ENCODE results near the gene ODF2L. TPM values are rescaled to one million over a fixed set of nuclear protein-coding genes. Genes with fewer than 3 reads are reported as not detected.

The ODF2L gene
- total and polyA plus RNA-seq, 2 of the 13 experiments (the other 11 are each of a cell fraction or from before 2014, with no cell fraction given) = 0.07 TPM; not detected in 1

GRCh38 chr1:86441997-86442396 is 45.9 kb upstream of the ODF2L start:
- TF ChIP-seq, protein P1, sequence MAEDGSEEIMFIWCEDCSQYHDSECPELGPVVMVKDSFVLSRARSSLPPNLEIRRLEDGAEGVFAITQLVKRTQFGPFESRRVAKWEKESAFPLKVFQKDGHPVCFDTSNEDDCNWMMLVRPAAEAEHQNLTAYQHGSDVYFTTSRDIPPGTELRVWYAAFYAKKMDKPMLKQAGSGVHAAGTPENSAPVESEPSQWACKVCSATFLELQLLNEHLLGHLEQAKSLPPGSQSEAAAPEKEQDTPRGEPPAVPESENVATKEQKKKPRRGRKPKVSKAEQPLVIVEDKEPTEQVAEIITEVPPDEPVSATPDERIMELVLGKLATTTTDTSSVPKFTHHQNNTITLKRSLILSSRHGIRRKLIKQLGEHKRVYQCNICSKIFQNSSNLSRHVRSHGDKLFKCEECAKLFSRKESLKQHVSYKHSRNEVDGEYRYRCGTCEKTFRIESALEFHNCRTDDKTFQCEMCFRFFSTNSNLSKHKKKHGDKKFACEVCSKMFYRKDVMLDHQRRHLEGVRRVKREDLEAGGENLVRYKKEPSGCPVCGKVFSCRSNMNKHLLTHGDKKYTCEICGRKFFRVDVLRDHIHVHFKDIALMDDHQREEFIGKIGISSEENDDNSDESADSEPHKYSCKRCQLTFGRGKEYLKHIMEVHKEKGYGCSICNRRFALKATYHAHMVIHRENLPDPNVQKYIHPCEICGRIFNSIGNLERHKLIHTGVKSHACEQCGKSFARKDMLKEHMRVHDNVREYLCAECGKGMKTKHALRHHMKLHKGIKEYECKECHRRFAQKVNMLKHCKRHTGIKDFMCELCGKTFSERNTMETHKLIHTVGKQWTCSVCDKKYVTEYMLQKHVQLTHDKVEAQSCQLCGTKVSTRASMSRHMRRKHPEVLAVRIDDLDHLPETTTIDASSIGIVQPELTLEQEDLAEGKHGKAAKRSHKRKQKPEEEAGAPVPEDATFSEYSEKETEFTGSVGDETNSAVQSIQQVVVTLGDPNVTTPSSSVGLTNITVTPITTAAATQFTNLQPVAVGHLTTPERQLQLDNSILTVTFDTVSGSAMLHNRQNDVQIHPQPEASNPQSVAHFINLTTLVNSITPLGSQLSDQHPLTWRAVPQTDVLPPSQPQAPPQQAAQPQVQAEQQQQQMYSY (CRISPR knock-in tag; IDR thresholded peaks at IDR 0.05) = no peak
- TF ChIP-seq, protein P2, sequence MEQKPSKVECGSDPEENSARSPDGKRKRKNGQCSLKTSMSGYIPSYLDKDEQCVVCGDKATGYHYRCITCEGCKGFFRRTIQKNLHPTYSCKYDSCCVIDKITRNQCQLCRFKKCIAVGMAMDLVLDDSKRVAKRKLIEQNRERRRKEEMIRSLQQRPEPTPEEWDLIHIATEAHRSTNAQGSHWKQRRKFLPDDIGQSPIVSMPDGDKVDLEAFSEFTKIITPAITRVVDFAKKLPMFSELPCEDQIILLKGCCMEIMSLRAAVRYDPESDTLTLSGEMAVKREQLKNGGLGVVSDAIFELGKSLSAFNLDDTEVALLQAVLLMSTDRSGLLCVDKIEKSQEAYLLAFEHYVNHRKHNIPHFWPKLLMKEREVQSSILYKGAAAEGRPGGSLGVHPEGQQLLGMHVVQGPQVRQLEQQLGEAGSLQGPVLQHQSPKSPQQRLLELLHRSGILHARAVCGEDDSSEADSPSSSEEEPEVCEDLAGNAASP (CRISPR knock-in tag; IDR thresholded peaks at IDR 0.05; ENCODE audit: borderline replicate concordance) = no peak
- no peak for TF ChIP-seq CREB1 (IDR thresholded peaks at IDR 0.05)
- TF ChIP-seq CREB1 (CRISPR knock-in tag; IDR thresholded peaks at IDR 0.05) = no peak
- no peak for TF ChIP-seq ZNF557 (CRISPR knock-in tag; IDR thresholded peaks at IDR 0.05)
- no peak for TF ChIP-seq NR2F1 (CRISPR knock-in tag; IDR thresholded peaks at IDR 0.05)
- TF ChIP-seq MIER3 (CRISPR knock-in tag; IDR thresholded peaks at IDR 0.05; ENCODE audit: borderline replicate concordance) = no peak
- no peak for TF ChIP-seq KLF12 (CRISPR knock-in tag; IDR thresholded peaks at IDR 0.05; ENCODE audit: borderline replicate concordance)
- TF ChIP-seq ZNF343 (CRISPR knock-in tag; IDR thresholded peaks at IDR 0.05) = no peak
- no peak for TF ChIP-seq HDAC1 (CRISPR knock-in tag; IDR thresholded peaks at IDR 0.05)
- no peak for TF ChIP-seq NFRKB (IDR thresholded peaks at IDR 0.05)
- TF ChIP-seq MIXL1 (CRISPR knock-in tag; IDR thresholded peaks at IDR 0.05) = no peak
- TF ChIP-seq, protein P3, sequence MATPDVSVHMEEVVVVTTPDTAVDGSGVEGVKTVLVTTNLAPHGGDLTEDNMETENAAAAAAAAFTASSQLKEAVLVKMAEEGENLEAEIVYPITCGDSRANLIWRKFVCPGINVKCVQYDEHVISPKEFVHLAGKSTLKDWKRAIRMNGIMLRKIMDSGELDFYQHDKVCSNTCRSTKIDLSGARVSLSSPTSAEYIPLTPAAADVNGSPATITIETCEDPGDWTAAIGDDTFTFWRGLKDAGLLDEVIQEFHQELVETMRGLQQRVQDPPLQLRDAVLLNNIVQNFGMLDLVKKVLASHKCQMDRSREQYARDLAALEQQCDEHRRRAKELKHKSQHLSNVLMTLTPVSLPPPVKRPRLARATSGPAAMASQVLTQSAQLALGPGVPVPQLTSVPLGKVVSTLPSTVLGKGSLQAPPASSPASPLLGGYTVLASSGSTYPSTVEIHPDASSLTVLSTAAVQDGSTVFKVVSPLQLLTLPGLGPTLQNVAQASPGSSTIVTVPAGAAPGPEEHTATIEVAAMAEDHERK (CRISPR knock-in tag; IDR thresholded peaks at IDR 0.05; ENCODE audit: low read depth) = no peak
- no peak overlapping the region for H3K4me2 ChIP-seq (ENCODE audit: low read depth, low read length)
- in situ Hi-C loops (cut with HindIII; ENCODE audit: extremely low pct_ligation_motif_present, low pct_unique_long_range_greater_than_20kb) = no loop called here

More at GRCh38 chr1:86441997-86442396, 45.9 kb upstream of the ODF2L start:
- ChIA-PET POLR2A (no interaction called here), CTCF (ENCODE audit: low intra/inter-chr PET ratio, low total read pairs) (no interaction called here)
- no peak for DNase-seq (ENCODE audit: low spot score)
- H3K9me3 ChIP-seq (ENCODE audit: low read length) = no peaks in the 10 kb centered on the region
- no peaks in the 10 kb centered on the region for H3K79me2 ChIP-seq (ENCODE audit: insufficient read depth, low read length)
- H2AFZ ChIP-seq (ENCODE audit: low read length) = no peak overlapping the region
- H3K36me3 ChIP-seq (replicated peaks in 1 of 2; ENCODE audit: control insufficient read depth in 1 of 2, insufficient read depth in 2 of 2, low read length in 2 of 2) = no peaks in the 10 kb centered on the region
- intact Hi-C loops (cut with micrococcal nuclease; ENCODE audit: unreplicated experiment) = no loop called here
- 0% methylated on average over 1 of the region's 1 CpG for WGBS (ENCODE audit: low lambda C conversion rate)
- no peak overlapping the region for H3K27ac ChIP-seq (ENCODE audit: extremely low read length, insufficient read depth, low read length)
- FAIRE-seq = no peak
- H3K27me3 ChIP-seq (ENCODE audit: control insufficient read depth in 1 of 2, insufficient read depth in 2 of 2, low read length in 2 of 2) = no peaks in the 10 kb centered on the region
- no peak overlapping the region for H3K9ac ChIP-seq (ENCODE audit: insufficient read depth, low read depth, low read length)
- ATAC-seq = no peak
- H3K4me1 ChIP-seq (ENCODE audit: insufficient read depth, low read length) = no peaks in the 10 kb centered on the region
- BruUV-seq (replicated peaks) = no TSS peak
- H3K4me3 ChIP-seq (replicated peaks in 1 of 3; ENCODE audit: insufficient read depth in 1 of 3, low read depth in 2 of 3, low read length in 3 of 3) = no peak overlapping the region
- no peaks in the 10 kb centered on the region for H4K20me1 ChIP-seq (ENCODE audit: insufficient read depth, low read length)

Data from HepG2 (cell line).